Astrocyte (in vitro differentiated cells and primary cell): Measurements from ENCODE around the gene ATG7. TPM values are rescaled to one million over a fixed set of nuclear protein-coding genes. Genes with fewer than 3 reads are reported as not detected.

ENCODE experiments used
- DNase-seq: peaks from one replicate; pipeline ENCODE4 v3.0.0-alpha.2; 2010; ENCODE audit warnings: low read depth
- FAIRE-seq: peaks from 2 replicates; lab custom pipeline; 2011; peaks lifted over from hg19 to GRCh38; lab: Jason Lieb, UNC
- H2AFZ ChIP-seq: 2 replicates; pipeline ENCODE4 v1.6.0; 2012; ENCODE audit warnings: low read depth, low read length, inconsistent platforms
- H3K27ac ChIP-seq: 2 replicates; pipeline ENCODE4 v1.5.1; 2011; ENCODE audit warnings: low read depth, low read length, inconsistent platforms
- H3K27me3 ChIP-seq: 2 replicates; pipeline ENCODE4 v1.6.0; 2011; ENCODE audit warnings: low read length, inconsistent platforms; ENCODE audit not compliant: insufficient read depth
- H3K36me3 ChIP-seq: 2 replicates; pipeline ENCODE4 v1.5.1; 2011; ENCODE audit warnings: low read length, inconsistent platforms; ENCODE audit not compliant: insufficient read depth
- H3K4me1 ChIP-seq: 2 replicates; pipeline ENCODE4 v1.5.1; 2011; ENCODE audit warnings: low read length, inconsistent platforms; ENCODE audit not compliant: insufficient read depth
- H3K4me2 ChIP-seq: 2 replicates; pipeline ENCODE4 v1.6.0; 2012; ENCODE audit warnings: low read length, inconsistent platforms
- H3K4me3 ChIP-seq: 2 replicates; pipeline ENCODE4 v1.5.1; 2011; ENCODE audit warnings: low read depth, mild to moderate bottlenecking, low read length, inconsistent platforms; ENCODE audit not compliant: insufficient read depth
- H3K79me2 ChIP-seq: 2 replicates; pipeline ENCODE4 v1.6.0; 2012; ENCODE audit warnings: mild to moderate bottlenecking, low read length, inconsistent platforms; ENCODE audit not compliant: insufficient read depth
- H3K9ac ChIP-seq: 2 replicates; pipeline ENCODE4 v1.6.0; 2012; ENCODE audit warnings: mild to moderate bottlenecking, low read length, inconsistent platforms
- H3K9me3 ChIP-seq: 2 replicates; pipeline ENCODE4 v1.5.1; 2012; ENCODE audit warnings: low read depth, mild to moderate bottlenecking, low read length, inconsistent platforms; ENCODE audit not compliant: insufficient read depth
- H4K20me1 ChIP-seq: 2 replicates; pipeline ENCODE4 v1.6.0; 2012; ENCODE audit warnings: low read length, inconsistent platforms; ENCODE audit not compliant: insufficient read depth
- H3K27ac Mint-ChIP-seq: one replicate; pipeline ENCODE4 v1.8.0; 2021; ENCODE audit warnings: mild to moderate bottlenecking, mixed read lengths; ENCODE audit not compliant: unreplicated experiment
- H3K27me3 Mint-ChIP-seq: one replicate; pipeline ENCODE4 v1.8.0; 2021; ENCODE audit warnings: low read depth, mixed read lengths; ENCODE audit not compliant: unreplicated experiment
- H3K36me3 Mint-ChIP-seq: one replicate; pipeline ENCODE4 v1.8.0; 2021; ENCODE audit warnings: low read depth, mixed read lengths; ENCODE audit not compliant: unreplicated experiment
- H3K4me1 Mint-ChIP-seq: one replicate; pipeline ENCODE4 v1.8.0; 2021; ENCODE audit warnings: low read depth, mixed read lengths; ENCODE audit not compliant: unreplicated experiment
- H3K4me3 Mint-ChIP-seq: one replicate; pipeline ENCODE4 v1.8.0; 2021; ENCODE audit warnings: mild to moderate bottlenecking, moderate library complexity, mixed read lengths; ENCODE audit not compliant: unreplicated experiment
- H3K9me3 Mint-ChIP-seq: one replicate; pipeline ENCODE4 v1.8.0; 2021; ENCODE audit warnings: mild to moderate bottlenecking, mixed read lengths; ENCODE audit not compliant: unreplicated experiment
- EZH2 ChIP-seq: IDR thresholded peaks from 2 replicates; pipeline ENCODE4 v1.6.1; 2012; ENCODE audit warnings: mild to moderate bottlenecking, low read length, inconsistent platforms; ENCODE audit not compliant: insufficient read depth
- total RNA-seq: library from RNA; stranded (reverse); gene quantifications from 2 replicates; pipeline ENCODE4 v1.2.1, GENCODE V29; 2021
- TF ChIP-seq, protein P1 (sequence below): IDR thresholded peaks from 2 replicates; pipeline ENCODE4 v1.5.1; 2011; ENCODE audit warnings: low read depth, mild to moderate bottlenecking, inconsistent platforms, low read length, moderate library complexity; ENCODE audit not compliant: insufficient read depth

The ATG7 gene
- total RNA-seq, 1 donor from 2014 or later = 29.5 TPM

DNA sequence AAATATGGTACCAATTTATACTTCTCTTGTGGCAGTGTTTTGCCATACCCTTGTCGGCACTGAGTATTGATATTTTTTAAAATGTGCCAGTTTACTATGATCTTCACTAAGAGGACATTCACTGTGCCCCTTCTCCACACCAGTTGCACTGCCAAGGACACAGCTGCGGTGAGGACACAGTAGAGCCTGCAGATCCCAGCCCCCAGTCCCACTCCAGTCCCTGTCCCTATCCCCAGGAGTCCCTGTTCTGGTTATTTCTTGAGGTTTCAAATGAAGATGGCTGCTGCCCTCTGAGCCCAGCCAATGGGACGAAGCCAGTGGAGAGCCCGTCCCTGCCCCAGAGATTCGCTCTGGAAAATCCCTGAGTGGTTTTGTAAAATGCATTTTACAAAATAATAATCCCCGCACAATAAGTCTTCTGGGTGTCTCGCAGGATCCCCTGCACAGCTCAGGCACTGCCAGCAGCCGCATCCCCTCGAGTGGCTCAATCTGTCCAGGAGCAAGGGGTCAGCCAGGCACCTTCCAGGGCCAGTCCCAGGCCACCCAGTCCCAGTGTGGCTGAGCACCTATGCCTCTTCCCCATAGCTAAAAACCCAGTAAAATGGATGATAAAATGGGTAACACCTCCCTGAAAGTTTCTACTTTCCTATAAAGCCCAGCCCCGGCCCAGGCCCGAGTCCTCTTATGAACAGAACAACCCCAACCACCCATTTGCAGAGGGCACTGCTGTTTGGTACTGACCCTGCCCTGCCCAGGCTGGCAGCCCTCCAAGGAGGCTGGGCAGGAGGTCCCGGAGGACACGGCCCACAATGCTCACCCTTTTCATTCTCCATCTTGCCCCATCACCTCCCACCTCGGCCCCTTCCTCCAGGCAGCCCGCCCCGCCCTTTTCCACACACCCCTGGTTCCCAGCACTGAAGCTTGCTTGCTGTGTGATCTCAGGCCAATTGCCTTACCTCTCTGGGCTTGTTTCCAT is 280.4 kb downstream of the ATG7 start:
- TF ChIP-seq EZH2 = no peak
- TF ChIP-seq, protein P1, sequence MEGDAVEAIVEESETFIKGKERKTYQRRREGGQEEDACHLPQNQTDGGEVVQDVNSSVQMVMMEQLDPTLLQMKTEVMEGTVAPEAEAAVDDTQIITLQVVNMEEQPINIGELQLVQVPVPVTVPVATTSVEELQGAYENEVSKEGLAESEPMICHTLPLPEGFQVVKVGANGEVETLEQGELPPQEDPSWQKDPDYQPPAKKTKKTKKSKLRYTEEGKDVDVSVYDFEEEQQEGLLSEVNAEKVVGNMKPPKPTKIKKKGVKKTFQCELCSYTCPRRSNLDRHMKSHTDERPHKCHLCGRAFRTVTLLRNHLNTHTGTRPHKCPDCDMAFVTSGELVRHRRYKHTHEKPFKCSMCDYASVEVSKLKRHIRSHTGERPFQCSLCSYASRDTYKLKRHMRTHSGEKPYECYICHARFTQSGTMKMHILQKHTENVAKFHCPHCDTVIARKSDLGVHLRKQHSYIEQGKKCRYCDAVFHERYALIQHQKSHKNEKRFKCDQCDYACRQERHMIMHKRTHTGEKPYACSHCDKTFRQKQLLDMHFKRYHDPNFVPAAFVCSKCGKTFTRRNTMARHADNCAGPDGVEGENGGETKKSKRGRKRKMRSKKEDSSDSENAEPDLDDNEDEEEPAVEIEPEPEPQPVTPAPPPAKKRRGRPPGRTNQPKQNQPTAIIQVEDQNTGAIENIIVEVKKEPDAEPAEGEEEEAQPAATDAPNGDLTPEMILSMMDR = no peak
- H3K4me3 Mint-ChIP-seq = no peak overlapping the region
- H3K36me3 ChIP-seq = peaks cover 8% of the 10 kb centered on the region
- H3K27me3 Mint-ChIP-seq = no peaks in the 10 kb centered on the region
- H3K4me1 Mint-ChIP-seq = peaks cover 31% of the 10 kb centered on the region
- no peak for DNase-seq
- peak overlapping the region; percentile 75 for H3K27ac Mint-ChIP-seq
- H3K4me3 ChIP-seq = no peak overlapping the region
- H4K20me1 ChIP-seq = peaks cover 19% of the 10 kb centered on the region
- H2AFZ ChIP-seq = no peak overlapping the region
- H3K36me3 Mint-ChIP-seq = peaks cover 13% of the 10 kb centered on the region
- no peak overlapping the region for H3K27ac ChIP-seq
- H3K4me2 ChIP-seq = no peak overlapping the region
- no peaks in the 10 kb centered on the region for H3K27me3 ChIP-seq
- H3K79me2 ChIP-seq = peaks cover 37% of the 10 kb centered on the region
- no peak for FAIRE-seq
- no peaks in the 10 kb centered on the region for H3K9me3 Mint-ChIP-seq
- H3K9me3 ChIP-seq = no peaks in the 10 kb centered on the region
- peaks cover 39% of the 10 kb centered on the region for H3K4me1 ChIP-seq
- no peak overlapping the region for H3K9ac ChIP-seq

DNA sequence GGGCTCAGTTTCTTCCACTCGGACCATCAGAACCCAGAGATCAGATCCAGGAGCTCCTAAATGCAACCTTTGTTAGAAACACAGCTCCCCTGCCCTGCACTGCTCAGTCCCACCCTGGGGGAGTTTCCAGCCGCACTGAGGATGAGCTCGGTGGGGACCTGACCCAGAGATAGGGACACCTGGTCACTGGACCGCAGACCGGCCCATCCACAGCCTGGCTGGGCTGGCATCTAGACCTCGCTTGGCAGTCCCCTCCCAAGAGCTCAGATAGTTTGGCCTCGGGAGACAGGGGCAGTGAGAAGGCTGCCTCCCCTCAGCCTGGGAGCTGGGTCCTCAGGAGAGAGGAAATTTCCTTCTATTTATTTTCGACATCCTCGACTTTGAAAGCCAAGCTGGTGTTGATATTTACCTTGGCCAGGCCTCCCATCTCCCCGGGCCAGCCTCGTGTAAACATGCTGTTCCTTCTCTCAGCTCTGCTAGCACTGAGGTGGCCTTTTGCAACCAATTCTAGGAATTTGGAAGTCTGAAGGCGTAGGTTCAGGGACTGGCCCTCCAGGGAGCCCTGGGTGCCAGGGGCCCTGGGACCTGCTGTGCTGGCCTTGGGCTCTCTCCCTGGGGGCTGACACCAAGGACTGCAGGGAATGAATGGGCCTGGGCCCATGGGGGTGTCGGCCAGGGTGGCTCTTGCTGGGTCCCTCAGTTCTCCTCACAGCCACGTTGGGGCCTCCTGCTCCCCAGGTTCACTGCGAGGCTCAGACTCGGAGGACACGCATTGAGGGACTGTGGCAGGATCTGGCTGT is 281.4 kb downstream of the ATG7 start:
- Mint-ChIP-seq H3K9me3 (no peaks in the 10 kb centered on the region), H3K4me3 (no peak overlapping the region), H3K27me3 (no peaks in the 10 kb centered on the region), H3K27ac (no peak overlapping the region), H3K4me1 (peaks cover 35% of the 10 kb centered on the region), H3K36me3 (peaks cover 13% of the 10 kb centered on the region)
- no peak for FAIRE-seq
- no peak overlapping the region for H2AFZ ChIP-seq
- no peak overlapping the region for H3K4me3 ChIP-seq
- H3K27me3 ChIP-seq = no peaks in the 10 kb centered on the region
- H3K36me3 ChIP-seq = peaks cover 8% of the 10 kb centered on the region
- no peak overlapping the region for H3K27ac ChIP-seq
- no peak overlapping the region for H3K9ac ChIP-seq
- DNase-seq = no peak
- H3K9me3 ChIP-seq = no peaks in the 10 kb centered on the region
- TF ChIP-seq, protein P1 = no peak
- TF ChIP-seq EZH2 = no peak
- H3K79me2 ChIP-seq = peaks cover 40% of the 10 kb centered on the region
- H3K4me1 ChIP-seq = peaks cover 46% of the 10 kb centered on the region
- peaks cover 29% of the 10 kb centered on the region for H4K20me1 ChIP-seq
- H3K4me2 ChIP-seq = no peak overlapping the region
